Activated CD8-positive, alpha-beta T cell treated with anti-CD3 and anti-CD28 coated beads for 36 hours (primary cell): ENCODE data around the gene ATP5ME. TPM values are rescaled to one million over a fixed set of nuclear protein-coding genes. Genes with fewer than 3 reads are reported as not detected.
A peak's percentile ranks its signal among the peaks of the same experiment; 100 is the strongest.

Source experiments
- ATAC-seq: fragments of 200-7000 bp; cut with Tn5 transposase; one replicate; pipeline ENCODE4 v1.10.0; 2021; ENCODE audit warnings: mild to moderate bottlenecking, moderate library complexity
- CTCF ChIA-PET: fragments of 350-600 bp; sonication (Branson Sonifier 250); formaldehyde crosslinking; loops from one replicate; lab custom pipeline; 2021; ENCODE audit warnings: antibody characterized with exemption; lab: Charles Lee
- POLR2A ChIA-PET: fragments of 350-600 bp; sonication (Branson Sonifier 250); formaldehyde crosslinking; loops from one replicate; lab custom pipeline; 2021; ENCODE audit warnings: antibody characterized with exemption; lab: Charles Lee
- DNase-seq: peaks from one replicate; pipeline ENCODE4 v3.0.0-alpha.2; 2020
- H3K27ac Mint-ChIP-seq: one replicate; pipeline ENCODE4 v1.8.0; 2021; ENCODE audit warnings: mild to moderate bottlenecking, mixed read lengths
- H3K27me3 Mint-ChIP-seq: one replicate; pipeline ENCODE4 v1.8.0; 2021; ENCODE audit warnings: mixed read lengths
- H3K36me3 Mint-ChIP-seq: one replicate; pipeline ENCODE4 v1.8.0; 2021; ENCODE audit warnings: low read depth, mixed read lengths
- H3K4me1 Mint-ChIP-seq: one replicate; pipeline ENCODE4 v1.8.0; 2021; ENCODE audit warnings: low read depth, mixed read lengths
- H3K4me3 Mint-ChIP-seq: one replicate; pipeline ENCODE4 v1.8.0; 2021; ENCODE audit warnings: mild to moderate bottlenecking, moderate library complexity, mixed read lengths
- H3K9me3 Mint-ChIP-seq: one replicate; pipeline ENCODE4 v1.8.0; 2021; ENCODE audit warnings: mixed read lengths
- CTCF ChIP-seq: fragments of 200-600 bp; IDR thresholded peaks from one replicate; pipeline ENCODE4 v1.8.0; 2022; ENCODE audit warnings: antibody characterized with exemption, mild to moderate bottlenecking
- intact Hi-C: fragments of 100-400 bp; cut with micrococcal nuclease; formaldehyde crosslinking; loops from one replicate; pipeline ENCODE4 v1.10.0; 2022
- total RNA-seq, 2 experiments: library from RNA; stranded (reverse); gene quantifications; one replicate each; pipeline ENCODE4 v1.2.3, GENCODE V29; 2021

Gene ATP5ME
- total RNA-seq, 2 experiments from 2014 or later, result 221 to 234 TPM

- Mint-ChIP-seq H3K9me3 (no peaks in the 10 kb centered on the region), H3K4me3 (no peak overlapping the region), H3K4me1 (peaks cover 4% of the 10 kb centered on the region), H3K27me3 (no peaks in the 10 kb centered on the region), H3K36me3 (peaks cover 5% of the 10 kb centered on the region), H3K27ac (no peak overlapping the region)
- ChIA-PET POLR2A (interaction anchor here (0.9 kb wide), 1 partner anchor 16 kb away, joined by 3 read pairs; no protein-coding TSS in a partner anchor), CTCF (no interaction called here)
- DNase-seq (no peak), ATAC-seq (peak; percentile 36)
- intact Hi-C loops, result no loop called here
- no peak for TF ChIP-seq CTCF
These were observed 16.0 kb downstream of the ATP5ME start for GRCh38 chr4:657834-658667.

- no peak for DNase-seq
- Mint-ChIP-seq H3K27ac (no peak overlapping the region), H3K9me3 (no peaks in the 10 kb centered on the region), H3K27me3 (no peaks in the 10 kb centered on the region), H3K4me1 (peaks cover 1% of the 10 kb centered on the region), H3K4me3 (no peak overlapping the region), H3K36me3 (peaks cover 5% of the 10 kb centered on the region)
- intact Hi-C loops, result no loop called here
- CTCF ChIA-PET, result no interaction called here
- ATAC-seq, result no peak
- POLR2A ChIA-PET, result interaction anchor here (0.9 kb wide), 1 partner anchor 15 kb away, joined by 3 read pairs; no protein-coding TSS in a partner anchor
- TF ChIP-seq CTCF, result no peak
These were observed 16.7 kb downstream of the ATP5ME start for GRCh38 chr4:657338-657833.

GRCh38 chr4:656436-657337 lies 17.4 kb downstream of the ATP5ME start:
- CTCF ChIA-PET, result no interaction called here
- no peak for DNase-seq

GRCh38 chr4:655464-656151 lies 18.5 kb downstream of the ATP5ME start:
- intact Hi-C loops, result no loop called here
- TF ChIP-seq CTCF, result no peak
- Mint-ChIP-seq H3K27me3 (no peaks in the 10 kb centered on the region), H3K9me3 (no peaks in the 10 kb centered on the region), H3K4me3 (no peak overlapping the region), H3K4me1 (no peaks in the 10 kb centered on the region), H3K36me3 (peaks cover 5% of the 10 kb centered on the region), H3K27ac (no peak overlapping the region)
- DNase-seq (no peak), ATAC-seq (no peak)
- POLR2A ChIA-PET, result interaction anchor here (1.0 kb wide), 1 partner anchor 17 kb away, joined by 4 read pairs; no protein-coding TSS in a partner anchor
- CTCF ChIA-PET, result no interaction called here

More at GRCh38 chr4:656436-657337, 17.4 kb downstream of the ATP5ME start:
- no peak for ATAC-seq
- no peak overlapping the region for H3K4me3 Mint-ChIP-seq
- H3K9me3 Mint-ChIP-seq, result no peaks in the 10 kb centered on the region
- H3K36me3 Mint-ChIP-seq, result peaks cover 5% of the 10 kb centered on the region
- H3K4me1 Mint-ChIP-seq, result no peaks in the 10 kb centered on the region
- H3K27me3 Mint-ChIP-seq, result no peaks in the 10 kb centered on the region
- H3K27ac Mint-ChIP-seq, result no peak overlapping the region
- POLR2A ChIA-PET, result interaction anchor here (1.0 kb wide), 1 partner anchor 16 kb away, joined by 4 read pairs; no protein-coding TSS in a partner anchor
- no peak for TF ChIP-seq CTCF
- intact Hi-C loops, result no loop called here
